MCF 10A (cell line): ENCODE data around the gene PREP. TPM values are rescaled to one million over a fixed set of nuclear protein-coding genes. Genes with fewer than 3 reads are reported as not detected.

Source experiments
- BruUV-seq: library from RNA; stranded (reverse); fragments of 400-500 nt; replicated peaks from 2 replicates; lab custom pipeline; 2021; lab: Mats Ljungman, UMichigan
- CTCF ChIA-PET: fragments of 300-600 bp; sonication (Branson Sonifier 250); formaldehyde crosslinking; extraction: SDS; loops from one replicate; lab custom pipeline; 2021; ENCODE audit warnings: antibody characterized with exemption, inconsistent platforms; lab: Yijun Ruan, JAX
- POLR2A ChIA-PET: fragments of 300-600, 350-650 bp; sonication (Branson Sonifier 250); formaldehyde crosslinking; extraction: SDS; loops from one replicate; lab custom pipeline; 2020; ENCODE audit warnings: antibody characterized with exemption, inconsistent platforms; lab: Yijun Ruan, JAX
- DNase-seq: peaks from one replicate; pipeline ENCODE4 v3.0.0-alpha.2; 2018; ENCODE audit not compliant: unreplicated experiment
- H3K27ac Mint-ChIP-seq: one replicate; pipeline ENCODE4 v1.8.0; 2022; ENCODE audit warnings: mild to moderate bottlenecking, low read depth, mixed read lengths; ENCODE audit not compliant: unreplicated experiment
- H3K27me3 Mint-ChIP-seq: one replicate; pipeline ENCODE4 v1.8.0; 2022; ENCODE audit warnings: mixed read lengths; ENCODE audit not compliant: insufficient read depth, unreplicated experiment
- H3K36me3 Mint-ChIP-seq: one replicate; pipeline ENCODE4 v1.8.0; 2022; ENCODE audit warnings: mild to moderate bottlenecking, moderate library complexity, mixed read lengths; ENCODE audit not compliant: insufficient read depth, unreplicated experiment
- H3K4me1 Mint-ChIP-seq: one replicate; pipeline ENCODE4 v1.8.0; 2022; ENCODE audit warnings: mixed read lengths; ENCODE audit not compliant: insufficient read depth, unreplicated experiment
- H3K4me3 Mint-ChIP-seq: one replicate; pipeline ENCODE4 v1.8.0; 2022; ENCODE audit warnings: mild to moderate bottlenecking, moderate library complexity, mixed read lengths; ENCODE audit not compliant: unreplicated experiment
- H3K9me3 Mint-ChIP-seq: one replicate; pipeline ENCODE4 v1.8.0; 2022; ENCODE audit warnings: mixed read lengths; ENCODE audit not compliant: unreplicated experiment
- intact Hi-C: fragments of 100-400 bp; cut with micrococcal nuclease; formaldehyde crosslinking; loops from 2 replicates; pipeline ENCODE4 v1.14.1; 2022
- total RNA-seq: library from RNA; stranded (reverse); gene quantifications from 2 replicates; pipeline ENCODE4 v1.2.3, GENCODE V29; 2022
- TF ChIP-seq, protein P1 (sequence below): fragments of 200-600 bp; IDR thresholded peaks from one replicate; pipeline ENCODE4 v1.8.0; 2022; ENCODE audit warnings: antibody characterized with exemption, mild to moderate bottlenecking; ENCODE audit not compliant: unreplicated experiment

The PREP gene
- total RNA-seq, 1 experiment from 2014 or later: 67.6 TPM

DNA sequence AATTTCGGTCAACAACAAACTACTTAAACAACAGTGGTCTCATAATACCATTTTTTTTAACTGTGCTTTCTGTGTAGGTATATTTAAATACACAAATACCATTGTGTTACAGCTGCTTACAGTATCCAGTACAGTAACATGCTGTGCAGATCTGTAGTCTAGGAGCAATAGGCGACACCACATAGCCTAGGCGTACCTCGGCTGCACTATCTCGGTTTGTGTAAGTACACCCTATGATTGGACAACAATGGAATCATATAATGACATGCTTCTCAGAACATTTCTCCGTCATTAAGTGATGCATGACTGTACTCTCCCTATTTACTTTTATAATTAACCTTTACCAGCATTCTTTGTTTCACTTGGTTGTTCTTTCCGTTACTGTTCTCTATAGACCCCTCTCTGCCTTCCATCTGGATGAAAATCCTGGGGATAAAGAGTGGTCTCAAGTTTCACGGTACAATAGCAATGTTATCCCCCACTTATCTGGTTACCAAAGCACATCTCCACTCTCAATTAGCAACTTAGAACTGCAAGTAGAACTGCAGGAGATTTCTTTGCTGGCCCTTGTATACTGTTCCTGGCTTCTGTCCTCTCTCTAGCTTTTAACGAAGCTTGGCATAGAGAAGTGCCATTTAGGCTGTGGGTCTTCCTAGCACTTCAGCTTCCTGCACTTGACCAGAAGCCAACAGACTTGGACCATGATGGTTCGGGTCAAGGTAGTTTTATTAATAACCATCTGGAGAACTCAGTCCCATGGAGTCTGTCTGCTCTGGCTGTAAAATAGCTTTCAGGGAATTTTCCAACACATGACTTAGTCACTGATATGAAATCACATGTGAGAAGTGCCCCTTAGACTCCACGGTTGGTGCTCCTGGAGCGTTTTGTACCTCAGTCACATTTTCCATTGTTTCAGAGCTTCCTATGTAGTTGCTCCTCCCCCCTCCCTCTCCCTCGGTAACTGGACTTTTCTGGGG, 142.7 kb downstream of the PREP start:
- no peak for DNase-seq
- H3K4me1 Mint-ChIP-seq: no peaks in the 10 kb centered on the region
- H3K4me3 Mint-ChIP-seq: no peak overlapping the region
- no peaks in the 10 kb centered on the region for H3K27me3 Mint-ChIP-seq
- intact Hi-C loops: no loop called here
- no peaks in the 10 kb centered on the region for H3K9me3 Mint-ChIP-seq
- no TSS peak for BruUV-seq
- ChIA-PET POLR2A (interaction anchor here (0.6 to 0.7 kb wide), 2 partner anchors 96 to 97 kb away, joined by 3 read pairs; no protein-coding TSS in a partner anchor), CTCF (interaction anchor here (0.8 to 1.5 kb wide), 2 partner anchors 163 to 172 kb away, joined by 4 read pairs; no protein-coding TSS in a partner anchor)
- TF ChIP-seq, protein P1, sequence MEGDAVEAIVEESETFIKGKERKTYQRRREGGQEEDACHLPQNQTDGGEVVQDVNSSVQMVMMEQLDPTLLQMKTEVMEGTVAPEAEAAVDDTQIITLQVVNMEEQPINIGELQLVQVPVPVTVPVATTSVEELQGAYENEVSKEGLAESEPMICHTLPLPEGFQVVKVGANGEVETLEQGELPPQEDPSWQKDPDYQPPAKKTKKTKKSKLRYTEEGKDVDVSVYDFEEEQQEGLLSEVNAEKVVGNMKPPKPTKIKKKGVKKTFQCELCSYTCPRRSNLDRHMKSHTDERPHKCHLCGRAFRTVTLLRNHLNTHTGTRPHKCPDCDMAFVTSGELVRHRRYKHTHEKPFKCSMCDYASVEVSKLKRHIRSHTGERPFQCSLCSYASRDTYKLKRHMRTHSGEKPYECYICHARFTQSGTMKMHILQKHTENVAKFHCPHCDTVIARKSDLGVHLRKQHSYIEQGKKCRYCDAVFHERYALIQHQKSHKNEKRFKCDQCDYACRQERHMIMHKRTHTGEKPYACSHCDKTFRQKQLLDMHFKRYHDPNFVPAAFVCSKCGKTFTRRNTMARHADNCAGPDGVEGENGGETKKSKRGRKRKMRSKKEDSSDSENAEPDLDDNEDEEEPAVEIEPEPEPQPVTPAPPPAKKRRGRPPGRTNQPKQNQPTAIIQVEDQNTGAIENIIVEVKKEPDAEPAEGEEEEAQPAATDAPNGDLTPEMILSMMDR: no peak
- H3K27ac Mint-ChIP-seq: no peak overlapping the region
- no peaks in the 10 kb centered on the region for H3K36me3 Mint-ChIP-seq

- POLR2A ChIA-PET: no interaction called here
- H3K27me3 Mint-ChIP-seq: no peaks in the 10 kb centered on the region
- DNase-seq: no peak
Observed at GRCh38 chr6:105258816-105259215, 144.1 kb downstream of the PREP start.

GRCh38 chr6:105257340-105257739, 145.5 kb downstream of the PREP start:
- intact Hi-C loops: no loop called here
- H3K27ac Mint-ChIP-seq: no peak overlapping the region
- BruUV-seq: no TSS peak
- no peak overlapping the region for H3K4me3 Mint-ChIP-seq
- TF ChIP-seq, protein P1: no peak
- ChIA-PET POLR2A (interaction anchor here (0.6 kb wide), 1 partner anchor 167 kb away, joined by 3 read pairs; no protein-coding TSS in a partner anchor), CTCF (interaction anchor here (0.5 to 0.7 kb wide), 2 partner anchors 160 to 660 kb away, joined by 3 read pairs; no protein-coding TSS in a partner anchor)
- no peaks in the 10 kb centered on the region for H3K9me3 Mint-ChIP-seq
- H3K4me1 Mint-ChIP-seq: no peaks in the 10 kb centered on the region
- no peak for DNase-seq
- no peaks in the 10 kb centered on the region for H3K36me3 Mint-ChIP-seq
- H3K27me3 Mint-ChIP-seq: no peaks in the 10 kb centered on the region

More at GRCh38 chr6:105258816-105259215, 144.1 kb downstream of the PREP start:
- Mint-ChIP-seq H3K4me3 (no peak overlapping the region), H3K9me3 (no peaks in the 10 kb centered on the region), H3K36me3 (no peaks in the 10 kb centered on the region), H3K27ac (no peak overlapping the region), H3K4me1 (no peaks in the 10 kb centered on the region)
- BruUV-seq: no TSS peak
- TF ChIP-seq, protein P1: no peak
- CTCF ChIA-PET: no interaction called here
- intact Hi-C loops: no loop called here

DNA sequence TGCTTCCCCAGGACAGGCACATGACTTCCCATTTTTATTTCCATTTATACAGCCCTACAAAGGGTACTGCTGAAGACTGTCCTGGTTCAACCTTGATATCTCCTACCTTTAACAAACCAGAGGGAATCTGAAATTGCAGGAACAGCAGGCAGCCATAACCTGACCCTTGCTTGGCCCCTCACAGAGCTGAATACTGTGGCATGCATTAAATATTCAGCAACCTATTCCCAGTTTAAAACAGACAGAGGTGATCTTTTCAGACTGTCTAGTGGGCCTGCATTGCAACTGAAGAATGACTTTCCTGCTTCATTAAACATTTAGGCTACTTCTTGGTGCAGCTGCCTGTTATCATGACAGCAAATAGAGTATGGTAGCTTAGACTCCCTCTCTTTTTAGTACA, 146.3 kb downstream of the PREP start:
- Mint-ChIP-seq H3K9me3 (no peaks in the 10 kb centered on the region), H3K4me3 (no peak overlapping the region), H3K36me3 (no peaks in the 10 kb centered on the region), H3K27ac (no peak overlapping the region), H3K4me1 (no peaks in the 10 kb centered on the region), H3K27me3 (no peaks in the 10 kb centered on the region)
- intact Hi-C loops: no loop called here
- DNase-seq: no peak
- TF ChIP-seq, protein P1: no peak
- BruUV-seq: no TSS peak
- ChIA-PET POLR2A (no interaction called here), CTCF (interaction anchor here (0.7 kb wide), 1 partner anchor 660 kb away, joined by 3 read pairs; no protein-coding TSS in a partner anchor)
